Non-pigmented ciliary epithelial cell (primary cell): ENCODE measurements around the gene TOP3B.

Experiments used
- DNase-seq: peaks from one replicate; pipeline ENCODE4 v3.0.0-alpha.2; 2010; ENCODE audit warnings: low read depth

TOP3B gene

DNA sequence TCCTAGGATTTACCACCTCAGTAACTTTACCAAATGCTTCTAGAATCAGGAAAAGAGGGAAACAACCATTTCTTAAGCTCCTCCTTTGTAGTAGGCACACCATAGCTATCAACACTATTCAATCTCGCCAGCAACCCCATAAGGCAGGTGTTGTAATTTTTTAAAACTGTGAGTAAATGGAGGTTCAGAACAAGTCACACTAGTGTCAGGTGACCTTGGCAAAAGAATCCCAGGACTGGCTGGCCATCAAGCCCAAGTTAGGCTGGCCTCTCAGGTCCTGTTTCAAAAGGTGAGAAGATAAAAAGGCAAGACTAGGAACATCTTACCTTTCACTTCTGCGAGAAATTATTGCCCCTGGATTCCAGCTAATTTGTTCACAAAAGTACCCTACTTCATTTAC lies 713 bp downstream of the TOP3B start:
- DNase-seq, result no peak

DNA sequence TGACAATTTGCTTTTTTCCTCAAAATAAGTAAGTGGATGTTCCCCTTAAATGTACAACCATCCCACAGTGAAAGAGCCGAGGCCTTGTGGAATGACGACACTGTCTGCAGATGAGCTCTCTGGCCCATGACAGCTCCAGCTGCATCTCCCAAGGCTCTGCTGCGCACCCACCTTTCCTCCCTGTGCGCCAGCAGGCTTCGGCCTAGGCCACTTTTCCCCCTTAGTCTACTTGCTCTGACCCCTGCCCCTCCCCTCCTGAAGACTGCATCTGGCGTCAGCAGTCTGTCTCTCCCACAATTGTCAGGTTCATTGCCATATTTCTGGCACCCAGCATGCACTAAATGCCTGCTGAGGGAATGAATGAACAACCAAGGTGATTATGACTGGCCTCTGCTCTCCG lies 2.0 kb downstream of the TOP3B start:
- DNase-seq, result no peak

GRCh38 chr22:21978564-21979386 lies 3.8 kb downstream of the TOP3B start:
- DNase-seq, result no peak

DNA sequence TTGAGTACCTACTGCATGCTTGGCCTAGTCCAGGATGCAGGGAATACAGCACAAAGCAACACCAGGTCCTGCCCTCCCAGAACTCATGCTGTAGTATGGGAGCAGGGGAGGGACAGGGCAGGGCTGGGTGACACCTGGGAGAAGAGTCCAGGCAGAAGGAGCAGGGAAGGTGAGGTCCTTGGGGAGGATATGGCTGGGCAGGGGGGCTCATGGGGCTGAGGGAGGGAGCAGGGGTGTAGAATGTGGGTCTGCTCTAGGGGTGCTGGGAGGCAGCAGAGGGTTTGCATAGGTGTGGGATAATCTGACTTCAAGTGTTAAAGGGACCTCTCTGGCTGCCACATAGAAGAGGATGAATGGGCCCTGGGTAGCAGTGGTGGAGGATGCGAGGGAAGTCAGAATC lies 4.8 kb downstream of the TOP3B start:
- DNase-seq, result no peak

GRCh38 chr22:21975854-21976345 lies 6.7 kb downstream of the TOP3B start:
- no peak for DNase-seq

DNA sequence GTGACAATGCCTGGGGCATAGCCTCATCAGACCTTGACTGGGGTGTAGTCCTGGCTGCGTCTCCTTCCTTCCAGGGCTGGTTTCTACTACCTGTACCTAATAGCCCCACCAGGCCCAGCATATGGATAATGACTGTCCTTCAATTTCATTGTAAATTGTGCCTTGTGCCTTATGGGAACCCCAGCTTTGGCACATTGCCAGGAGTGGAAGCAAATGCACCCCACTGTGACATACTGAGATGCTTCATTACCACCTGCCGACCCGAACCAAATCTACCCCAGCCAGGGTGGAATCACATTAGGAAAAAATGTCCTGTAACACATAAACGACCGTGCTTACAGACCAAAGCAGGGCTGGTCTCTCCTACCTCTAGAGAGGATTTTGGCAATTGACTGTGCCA lies 7.3 kb downstream of the TOP3B start:
- no peak for DNase-seq

DNA sequence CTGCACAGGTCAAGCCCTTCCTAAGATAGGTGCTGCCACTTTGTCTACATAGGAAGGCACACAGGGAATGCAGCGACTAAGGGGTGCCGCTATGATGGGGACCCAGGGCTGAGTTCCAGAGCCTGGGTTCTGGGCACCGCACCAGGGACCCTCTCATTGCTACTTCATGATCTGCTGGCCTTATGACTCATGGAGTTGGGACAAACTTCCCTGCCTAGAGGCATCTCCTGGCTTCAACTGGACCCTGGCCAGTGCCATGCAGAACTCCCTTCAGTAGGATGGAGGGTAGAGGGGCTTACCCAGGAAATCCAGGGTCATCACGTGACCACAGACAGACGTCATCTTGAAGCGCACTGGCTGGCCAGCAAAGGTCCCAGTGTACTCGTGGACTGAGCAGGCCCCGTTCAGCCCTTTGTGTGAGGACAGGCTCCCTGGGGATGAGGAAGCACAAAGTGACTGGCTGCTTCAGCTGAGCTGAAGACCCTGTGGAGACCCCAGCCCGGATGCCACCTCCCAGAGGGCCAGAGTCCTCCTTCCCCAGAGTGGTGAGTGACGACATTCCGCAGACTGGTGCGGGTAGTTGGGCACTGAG lies 8.4 kb downstream of the TOP3B start:
- no peak for DNase-seq

- no peak for DNase-seq
Observed at GRCh38 chr22:21972806-21973205, 9.8 kb downstream of the TOP3B start.

DNA sequence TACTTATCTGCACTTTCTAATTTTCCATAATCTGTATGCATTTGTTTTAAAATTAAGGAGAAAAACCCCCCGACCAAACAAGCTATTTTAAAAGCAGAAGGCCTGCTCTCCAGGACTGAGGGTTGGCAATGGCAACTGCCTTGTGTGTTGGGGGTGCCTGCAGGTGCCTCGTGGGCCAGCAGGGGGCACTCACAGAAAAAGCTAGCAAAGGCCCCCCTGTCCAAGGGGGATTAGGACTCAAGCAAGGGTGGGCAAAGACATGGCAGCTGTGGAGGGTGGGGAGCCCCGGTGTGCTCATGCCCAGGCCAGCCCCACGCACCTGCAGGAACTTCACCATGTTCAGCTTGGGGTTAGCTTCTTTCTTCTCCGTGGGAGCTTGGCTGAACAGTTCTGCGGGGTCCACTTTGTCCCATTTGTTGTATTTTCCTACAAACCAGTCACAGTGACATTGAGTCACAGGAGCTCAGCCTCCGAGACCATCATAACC lies 10.3 kb downstream of the TOP3B start:
- no peak for DNase-seq

DNA sequence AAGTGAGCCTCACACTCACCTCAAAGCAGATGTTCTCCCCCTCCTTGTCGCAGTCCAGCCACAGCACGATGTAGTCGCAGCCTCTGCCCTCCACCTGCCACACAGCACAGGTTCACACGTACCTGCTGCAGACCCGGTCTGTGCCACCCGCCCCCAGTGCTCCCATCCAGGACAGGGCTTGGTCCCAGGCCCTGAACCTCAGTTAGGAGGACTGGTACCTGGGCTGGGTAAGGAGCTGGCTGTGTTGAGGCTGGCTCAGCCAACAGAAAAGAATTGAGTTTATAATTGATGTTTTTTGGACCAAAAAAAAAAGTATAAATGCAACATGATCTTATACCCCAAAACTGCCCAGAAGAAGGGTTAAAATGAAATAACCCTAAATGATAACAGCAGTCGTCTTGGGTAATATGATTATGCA lies 10.7 kb downstream of the TOP3B start:
- no peak for DNase-seq

- DNase-seq, result no peak
Observed at GRCh38 chr22:21970800-21971617, 11.6 kb downstream of the TOP3B start.

GRCh38 chr22:21970037-21970799 lies 12.4 kb downstream of the TOP3B start:
- DNase-seq, result no peak

- DNase-seq, result no peak
Observed at GRCh38 chr22:21968452-21969129, 14.0 kb downstream of the TOP3B start.

- no peak for DNase-seq
Observed at GRCh38 chr22:21967693-21968271, 14.8 kb downstream of the TOP3B start.

DNA sequence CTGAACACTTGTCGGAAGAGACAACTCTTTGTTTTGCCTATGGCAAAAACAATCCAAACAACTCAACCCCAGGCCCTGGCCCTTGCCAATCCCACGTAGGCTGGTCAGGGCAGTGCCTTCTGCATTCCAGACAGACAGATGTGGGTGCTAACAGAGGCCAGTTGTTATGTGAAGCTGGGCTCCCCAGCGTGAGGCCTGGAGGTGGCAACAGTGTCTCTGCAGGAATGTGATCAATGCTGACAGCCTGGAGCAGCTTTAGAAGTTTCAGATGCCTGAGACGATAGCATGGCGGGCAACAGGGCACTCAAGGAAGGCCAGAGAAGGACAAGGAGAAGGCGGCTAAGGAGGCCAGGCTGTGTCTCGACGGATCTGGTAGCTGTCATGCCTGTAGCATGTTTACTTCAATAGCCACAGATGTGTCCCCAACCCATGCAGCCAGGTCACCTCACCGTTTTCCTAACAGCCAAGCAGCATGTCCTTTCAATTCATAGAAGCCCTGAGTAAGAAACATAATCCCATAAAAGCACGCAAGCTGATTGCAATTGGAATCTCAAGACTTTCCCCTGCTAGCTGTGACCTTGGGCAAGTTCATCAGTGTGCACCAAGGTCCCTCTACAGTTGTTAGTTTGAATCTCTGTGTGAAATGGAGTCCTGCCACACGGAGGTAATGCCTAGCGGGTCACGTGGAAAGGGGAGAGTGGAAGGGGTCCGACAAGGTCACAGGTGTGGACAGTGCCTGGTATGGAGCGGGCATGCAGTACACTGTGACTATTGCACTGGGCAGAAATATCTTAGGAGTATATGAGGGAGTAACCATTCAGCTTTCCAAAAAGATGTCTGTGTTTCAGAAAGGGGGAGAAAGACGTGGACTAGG lies 15.7 kb downstream of the TOP3B start:
- DNase-seq, result no peak

GRCh38 chr22:21965762-21966288 lies 16.8 kb downstream of the TOP3B start:
- DNase-seq, result no peak

DNA sequence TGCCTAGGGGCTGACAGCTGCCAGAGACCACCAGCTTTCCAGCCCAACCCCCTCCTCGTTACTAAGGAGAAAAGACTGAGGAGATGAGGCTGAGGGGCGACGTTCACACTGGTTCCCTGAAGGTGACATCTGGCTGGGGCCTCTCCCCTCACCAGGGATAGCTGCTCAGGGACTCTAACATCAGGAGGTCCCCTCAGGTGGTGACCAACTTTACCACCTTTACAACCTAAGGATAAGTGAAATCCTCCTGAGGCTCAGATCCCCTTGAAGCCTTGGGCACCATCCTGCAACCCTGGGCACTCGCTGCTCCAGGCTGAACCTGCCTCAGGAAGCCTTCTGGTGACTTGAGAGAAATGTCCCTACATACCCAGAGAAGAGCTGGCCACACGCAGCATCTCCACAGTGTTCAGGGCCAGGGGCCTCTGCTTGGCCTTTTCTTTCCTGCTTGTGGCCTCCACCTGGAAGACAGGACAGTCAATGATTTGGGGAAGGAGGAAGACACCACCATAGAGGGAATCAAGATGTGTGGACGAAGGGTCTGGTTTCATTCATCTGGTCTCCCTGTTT lies 17.6 kb downstream of the TOP3B start:
- DNase-seq, result no peak

- DNase-seq, result no peak
Observed at GRCh38 chr22:21964234-21964633, 18.4 kb downstream of the TOP3B start.

DNA sequence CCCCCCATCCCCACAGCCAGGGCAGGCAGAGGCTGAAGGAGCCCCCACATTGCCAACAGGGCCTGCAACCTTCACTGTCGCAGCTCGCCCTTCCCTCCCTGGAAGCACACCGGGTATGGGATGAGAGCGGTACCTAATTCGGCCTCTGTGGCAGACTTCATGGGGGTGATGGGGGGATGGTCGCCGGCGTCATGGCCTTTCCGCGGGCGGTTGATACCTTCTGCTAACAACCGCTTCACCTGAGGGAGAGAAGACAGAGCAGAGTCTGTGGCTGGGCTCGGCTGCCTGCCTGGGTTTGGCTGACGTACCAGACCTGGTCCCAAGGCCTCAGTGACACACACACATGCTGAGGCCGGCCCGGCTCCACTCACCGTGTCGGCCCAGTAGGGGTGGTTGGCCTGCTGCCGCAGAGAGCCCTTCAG lies 18.8 kb downstream of the TOP3B start:
- DNase-seq, result no peak
